ENCODE results near the gene RPS6KL1.

DNA sequence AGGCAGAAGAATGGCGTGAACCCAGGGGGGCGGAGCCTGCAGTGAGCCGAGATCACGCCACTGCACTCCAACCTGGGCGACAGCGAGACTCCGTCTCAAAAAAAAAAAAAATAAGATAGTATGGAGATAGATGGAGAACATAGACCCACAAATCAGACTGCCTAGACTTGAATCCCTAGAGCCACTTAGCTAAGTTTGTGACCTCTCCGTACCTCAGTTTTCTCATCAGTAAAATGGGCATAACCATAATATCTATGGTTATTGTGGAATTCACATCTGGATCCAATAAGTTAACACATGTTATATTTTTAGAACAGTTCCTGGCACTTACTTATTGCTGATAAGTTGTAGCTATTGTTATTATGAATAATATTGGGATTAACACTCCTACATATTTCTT, 54.3 kb downstream of the RPS6KL1 start:
- TF ChIP-seq, protein P1, sequence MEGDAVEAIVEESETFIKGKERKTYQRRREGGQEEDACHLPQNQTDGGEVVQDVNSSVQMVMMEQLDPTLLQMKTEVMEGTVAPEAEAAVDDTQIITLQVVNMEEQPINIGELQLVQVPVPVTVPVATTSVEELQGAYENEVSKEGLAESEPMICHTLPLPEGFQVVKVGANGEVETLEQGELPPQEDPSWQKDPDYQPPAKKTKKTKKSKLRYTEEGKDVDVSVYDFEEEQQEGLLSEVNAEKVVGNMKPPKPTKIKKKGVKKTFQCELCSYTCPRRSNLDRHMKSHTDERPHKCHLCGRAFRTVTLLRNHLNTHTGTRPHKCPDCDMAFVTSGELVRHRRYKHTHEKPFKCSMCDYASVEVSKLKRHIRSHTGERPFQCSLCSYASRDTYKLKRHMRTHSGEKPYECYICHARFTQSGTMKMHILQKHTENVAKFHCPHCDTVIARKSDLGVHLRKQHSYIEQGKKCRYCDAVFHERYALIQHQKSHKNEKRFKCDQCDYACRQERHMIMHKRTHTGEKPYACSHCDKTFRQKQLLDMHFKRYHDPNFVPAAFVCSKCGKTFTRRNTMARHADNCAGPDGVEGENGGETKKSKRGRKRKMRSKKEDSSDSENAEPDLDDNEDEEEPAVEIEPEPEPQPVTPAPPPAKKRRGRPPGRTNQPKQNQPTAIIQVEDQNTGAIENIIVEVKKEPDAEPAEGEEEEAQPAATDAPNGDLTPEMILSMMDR (IDR thresholded peaks at IDR 0.05) = no peak
- no peak for TF ChIP-seq EZH2phosphoT487 (IDR thresholded peaks at IDR 0.05)
- TF ChIP-seq EZH2 (IDR thresholded peaks at IDR 0.05) = no peak

All from neural progenitor cell (in vitro differentiated cells).